Effector memory CD4-positive, alpha-beta T cell (primary cell): ENCODE results near the gene MAGI1.

Experiments used
- DNase-seq, 3 donors: peaks; one replicate each; pipeline ENCODE4 v3.0.0-alpha.2; 2020
- H3K27ac ChIP-seq: 2 replicates; pipeline ENCODE4 v1.7.0; 2013; ENCODE audit warnings: mild to moderate bottlenecking, low read length, moderate library complexity; ENCODE audit not compliant: insufficient read depth, poor library complexity, severe bottlenecking
- H3K27me3 ChIP-seq: replicated peaks from 2 replicates; pipeline ENCODE4 v1.7.0; 2013; ENCODE audit warnings: mild to moderate bottlenecking, low read length; ENCODE audit not compliant: insufficient read depth, control insufficient read depth, poor library complexity, severe bottlenecking
- H3K36me3 ChIP-seq: 2 replicates; pipeline ENCODE4 v1.7.0; 2013; ENCODE audit warnings: mild to moderate bottlenecking, low read length, moderate library complexity; ENCODE audit not compliant: control insufficient read depth, insufficient read depth
- H3K4me1 ChIP-seq: 2 replicates; pipeline ENCODE4 v1.7.0; 2013; ENCODE audit warnings: low read length, mild to moderate bottlenecking; ENCODE audit not compliant: control insufficient read depth, insufficient read depth, poor library complexity, severe bottlenecking
- H3K4me3 ChIP-seq: 2 replicates; pipeline ENCODE4 v1.7.0; 2013; ENCODE audit warnings: low read length, low read depth, mild to moderate bottlenecking; ENCODE audit not compliant: insufficient read depth, poor library complexity, severe bottlenecking
- H3K9me3 ChIP-seq: 2 replicates; pipeline ENCODE4 v1.7.0; 2013; ENCODE audit warnings: mild to moderate bottlenecking, low read length, moderate library complexity; ENCODE audit not compliant: control insufficient read depth

MAGI1 gene

GRCh38 chr3:65919826-65920225, 118.9 kb downstream of the MAGI1 start:
- Histone ChIP-seq H3K9me3 (no peaks in the 10 kb centered on the region), H3K4me3 (no peak overlapping the region), H3K4me1 (no peaks in the 10 kb centered on the region), H3K36me3 (no peaks in the 10 kb centered on the region), H3K27me3 (no peaks in the 10 kb centered on the region), H3K27ac (no peak overlapping the region)
- no peak for DNase-seq

- Histone ChIP-seq H3K9me3 (no peaks in the 10 kb centered on the region), H3K27me3 (no peaks in the 10 kb centered on the region), H3K36me3 (no peaks in the 10 kb centered on the region), H3K27ac (no peak overlapping the region), H3K4me3 (no peak overlapping the region), H3K4me1 (no peaks in the 10 kb centered on the region)
- no peak for DNase-seq
Measured at GRCh38 chr3:65915477-65915876, 123.2 kb downstream of the MAGI1 start.

GRCh38 chr3:65914740-65915367, 123.9 kb downstream of the MAGI1 start:
- H3K27ac ChIP-seq = no peak overlapping the region
- DNase-seq = no peak
- no peaks in the 10 kb centered on the region for H3K4me1 ChIP-seq
- no peaks in the 10 kb centered on the region for H3K27me3 ChIP-seq
- no peak overlapping the region for H3K4me3 ChIP-seq
- H3K36me3 ChIP-seq = no peaks in the 10 kb centered on the region
- no peaks in the 10 kb centered on the region for H3K9me3 ChIP-seq

- Histone ChIP-seq H3K9me3 (no peaks in the 10 kb centered on the region), H3K36me3 (no peaks in the 10 kb centered on the region), H3K4me3 (no peak overlapping the region), H3K4me1 (no peaks in the 10 kb centered on the region), H3K27me3 (no peaks in the 10 kb centered on the region), H3K27ac (no peak overlapping the region)
- no peak for DNase-seq
Measured at GRCh38 chr3:65914032-65914739, 124.5 kb downstream of the MAGI1 start.

GRCh38 chr3:65912647-65913046, 126.1 kb downstream of the MAGI1 start:
- no peak overlapping the region for H3K27ac ChIP-seq
- H3K36me3 ChIP-seq = no peaks in the 10 kb centered on the region
- H3K27me3 ChIP-seq = no peaks in the 10 kb centered on the region
- no peak overlapping the region for H3K4me3 ChIP-seq
- DNase-seq = no peak
- H3K4me1 ChIP-seq = no peaks in the 10 kb centered on the region
- H3K9me3 ChIP-seq = no peaks in the 10 kb centered on the region

GRCh38 chr3:65908588-65908987, 130.1 kb downstream of the MAGI1 start:
- Histone ChIP-seq H3K36me3 (no peaks in the 10 kb centered on the region), H3K27me3 (no peaks in the 10 kb centered on the region), H3K4me1 (no peaks in the 10 kb centered on the region), H3K27ac (no peak overlapping the region), H3K4me3 (no peak overlapping the region), H3K9me3 (no peaks in the 10 kb centered on the region)
- no peak for DNase-seq

GRCh38 chr3:65907232-65908130, 131.2 kb downstream of the MAGI1 start:
- Histone ChIP-seq H3K4me3 (no peak overlapping the region), H3K27me3 (no peaks in the 10 kb centered on the region), H3K4me1 (no peaks in the 10 kb centered on the region), H3K9me3 (no peaks in the 10 kb centered on the region), H3K36me3 (no peaks in the 10 kb centered on the region), H3K27ac (no peak overlapping the region)
- no peak for DNase-seq

- Histone ChIP-seq H3K4me3 (no peak overlapping the region), H3K27ac (no peak overlapping the region), H3K36me3 (no peaks in the 10 kb centered on the region), H3K9me3 (no peaks in the 10 kb centered on the region), H3K27me3 (no peaks in the 10 kb centered on the region), H3K4me1 (no peaks in the 10 kb centered on the region)
- DNase-seq = no peak
Measured at GRCh38 chr3:65905771-65906170, 132.9 kb downstream of the MAGI1 start.

- Histone ChIP-seq H3K27ac (no peak overlapping the region), H3K4me1 (no peaks in the 10 kb centered on the region), H3K4me3 (no peak overlapping the region), H3K9me3 (no peaks in the 10 kb centered on the region), H3K36me3 (no peaks in the 10 kb centered on the region), H3K27me3 (no peaks in the 10 kb centered on the region)
- no peak for DNase-seq
Measured at GRCh38 chr3:65904016-65904415, 134.7 kb downstream of the MAGI1 start.

- H3K4me1 ChIP-seq = no peaks in the 10 kb centered on the region
- no peak overlapping the region for H3K4me3 ChIP-seq
- H3K27me3 ChIP-seq = no peaks in the 10 kb centered on the region
- no peak overlapping the region for H3K27ac ChIP-seq
- DNase-seq = no peak
- H3K9me3 ChIP-seq = no peaks in the 10 kb centered on the region
- H3K36me3 ChIP-seq = no peaks in the 10 kb centered on the region
Measured at GRCh38 chr3:65902304-65902793, 136.4 kb downstream of the MAGI1 start.
